Stimulated activated CD4-positive, alpha-beta T cell treated with anti-CD3 and anti-CD28 coated beads, Interleukin-2, amount 100 ng/mL, for 48 hours (primary cell): ENCODE measurements around the gene FAM118B.

ENCODE experiments used
- DNase-seq, 2 donors: peaks; one replicate each; pipeline ENCODE4 v3.0.0-alpha.2; 2020

FAM118B gene

GRCh38 chr11:126211236-126212088, at the start of gene FAM118B, which contains the start of gene RPUSD4:
Gene FAM118B (plus strand): TSS chr11:126211782. CDS start chr11:126235002, 23,220 bp downstream.
Gene RPUSD4 (minus strand): TSS chr11:126211650. CDS start chr11:126211638, 12 bp downstream.
- peak; percentile 99 for DNase-seq

- no peak for DNase-seq
These were observed 49.1 kb upstream of the FAM118B start for GRCh38 chr11:126162306-126163030.

GRCh38 chr11:126163074-126163700, 48.4 kb upstream of the FAM118B start:
- DNase-seq = no peak

- DNase-seq = no peak
These were observed 47.8 kb upstream of the FAM118B start for GRCh38 chr11:126163779-126164178.

GRCh38 chr11:126164781-126165180, 46.8 kb upstream of the FAM118B start:
- DNase-seq = no peak

GRCh38 chr11:126165311-126165720, 46.3 kb upstream of the FAM118B start:
- no peak for DNase-seq

- DNase-seq = no peak
These were observed 45.8 kb upstream of the FAM118B start for GRCh38 chr11:126165757-126166156.

GRCh38 chr11:126166413-126166812, 45.2 kb upstream of the FAM118B start:
- no peak for DNase-seq

- no peak for DNase-seq
These were observed 44.1 kb upstream of the FAM118B start for GRCh38 chr11:126167488-126167887.

GRCh38 chr11:126169291-126169690, 42.3 kb upstream of the FAM118B start:
- no peak for DNase-seq

GRCh38 chr11:126172596-126173038, 39.0 kb upstream of the FAM118B start:
- no peak for DNase-seq

GRCh38 chr11:126173257-126173656, 38.3 kb upstream of the FAM118B start:
- DNase-seq = no peak

GRCh38 chr11:126174816-126175215, 36.8 kb upstream of the FAM118B start:
- no peak for DNase-seq

- DNase-seq = no peak
These were observed 36.2 kb upstream of the FAM118B start for GRCh38 chr11:126175393-126175792.

- DNase-seq = no peak
These were observed 34.6 kb upstream of the FAM118B start for GRCh38 chr11:126176853-126177470.

GRCh38 chr11:126181939-126182730, 29.4 kb upstream of the FAM118B start:
- no peak for DNase-seq

- DNase-seq = no peak
These were observed 28.7 kb upstream of the FAM118B start for GRCh38 chr11:126182787-126183445.

- DNase-seq = no peak
These were observed 26.1 kb upstream of the FAM118B start for GRCh38 chr11:126185259-126186024.

GRCh38 chr11:126186025-126186698, 25.4 kb upstream of the FAM118B start:
- DNase-seq = no peak
